Tibial nerve (tissue), 3 donors: ENCODE results near the gene RPN2.

Source experiments
- CTCF ChIP-seq, 5 experiments: fragments of 200-600 bp in 3 of 5; fragments of 450-650 bp in 2 of 5; sonication (generic) in 3 of 5; IDR thresholded peaks; one replicate each; pipeline ENCODE4 v1.5.1; 2016 to 2019; ENCODE audit warnings: antibody characterized with exemption in 5 of 5, mild to moderate bottlenecking in 3 of 5, moderate library complexity in 2 of 5
- POLR2A ChIP-seq, 2 donors: fragments of 450-650 bp; IDR thresholded peaks; one replicate each; pipeline ENCODE4 v1.6.1; 2017; ENCODE audit warnings: antibody characterized with exemption in 2 of 2, mild to moderate bottlenecking in 2 of 2, moderate library complexity in 2 of 2

DNA sequence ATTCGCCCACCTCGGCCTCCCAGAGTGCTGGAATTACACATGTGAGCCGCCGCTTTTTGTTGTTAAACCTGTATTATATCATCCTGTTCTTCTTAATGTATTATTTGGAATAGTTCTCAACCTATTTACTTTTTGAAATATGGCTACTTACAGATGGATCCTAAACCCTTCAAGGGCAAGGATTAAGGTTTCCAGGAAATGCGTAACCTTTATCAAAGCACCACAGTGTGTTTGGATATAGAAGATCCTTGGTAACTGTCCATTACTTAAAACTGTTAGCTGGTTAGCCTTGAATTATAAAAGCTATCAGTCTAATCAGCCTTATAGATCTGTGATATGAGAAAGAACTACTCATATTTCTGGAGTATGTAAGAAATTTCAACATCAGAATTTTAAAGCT lies 12.3 kb upstream of the RPN2 start:
- TF ChIP-seq CTCF (IDR thresholded peaks at IDR 0.05) (no peak), POLR2A (IDR thresholded peaks at IDR 0.05) (no peak)
